SIG-M5 treated with dmso at 0.1 percent for 504 hours (cell line): Measurements from ENCODE around the gene PCDHA10.
"Not testable (repeated sequence)": the region's sequence is repeated elsewhere in the genome, so short reads cannot be mapped to it uniquely, and the experiment has no call there.

ENCODE experiments used
- DNase-seq: peaks from one replicate; lab custom pipeline; 2025; ENCODE audit not compliant: unreplicated experiment; lab: John Stamatoyannopoulos, UW

The PCDHA10 gene

DNA sequence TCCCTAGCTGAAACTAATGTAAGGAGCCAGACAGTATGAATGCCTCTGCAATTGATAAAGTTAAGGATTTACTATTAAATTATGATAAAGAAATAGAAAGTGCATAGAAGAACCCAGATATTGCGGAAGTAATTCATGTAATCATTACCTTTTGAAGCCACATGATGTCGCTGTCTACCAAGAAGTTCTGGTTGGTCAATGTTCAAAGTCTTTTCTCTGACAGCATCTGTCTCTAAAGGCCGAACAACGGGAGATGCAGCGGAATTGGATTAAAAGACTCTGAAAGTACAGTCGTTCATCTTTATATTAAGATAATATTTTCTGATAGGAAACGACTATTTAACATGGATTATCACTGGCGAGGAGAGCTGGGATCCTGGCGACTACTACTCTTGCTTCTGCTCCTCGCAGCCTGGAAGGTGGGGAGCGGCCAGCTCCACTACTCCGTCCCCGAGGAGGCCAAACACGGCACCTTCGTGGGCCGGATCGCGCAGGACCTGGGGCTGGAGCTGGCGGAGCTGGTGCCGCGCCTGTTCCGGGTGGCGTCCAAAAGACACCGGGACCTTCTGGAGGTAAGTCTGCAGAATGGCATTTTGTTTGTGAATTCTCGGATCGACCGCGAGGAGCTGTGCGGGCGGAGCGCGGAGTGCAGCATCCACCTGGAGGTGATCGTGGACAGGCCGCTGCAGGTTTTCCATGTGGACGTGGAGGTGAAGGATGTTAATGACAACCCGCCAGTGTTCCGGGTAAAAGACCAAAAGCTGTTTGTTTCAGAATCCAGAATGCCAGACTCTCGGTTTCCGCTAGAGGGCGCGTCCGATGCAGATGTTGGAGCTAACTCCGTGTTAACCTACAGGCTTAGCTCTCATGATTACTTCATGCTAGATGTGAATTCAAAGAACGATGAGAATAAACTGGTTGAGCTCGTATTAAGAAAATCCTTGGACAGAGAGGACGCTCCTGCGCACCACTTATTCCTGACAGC lies 14.4 kb upstream of the PCDHA10 start, which contains the start of gene PCDHA8:
Gene PCDHA8, plus strand, starts transcription at position 210 of the 985 bp plus-strand sequence. Its CDS starts 135 bp downstream, at position 345.
- DNase-seq = peak; percentile 44

DNA sequence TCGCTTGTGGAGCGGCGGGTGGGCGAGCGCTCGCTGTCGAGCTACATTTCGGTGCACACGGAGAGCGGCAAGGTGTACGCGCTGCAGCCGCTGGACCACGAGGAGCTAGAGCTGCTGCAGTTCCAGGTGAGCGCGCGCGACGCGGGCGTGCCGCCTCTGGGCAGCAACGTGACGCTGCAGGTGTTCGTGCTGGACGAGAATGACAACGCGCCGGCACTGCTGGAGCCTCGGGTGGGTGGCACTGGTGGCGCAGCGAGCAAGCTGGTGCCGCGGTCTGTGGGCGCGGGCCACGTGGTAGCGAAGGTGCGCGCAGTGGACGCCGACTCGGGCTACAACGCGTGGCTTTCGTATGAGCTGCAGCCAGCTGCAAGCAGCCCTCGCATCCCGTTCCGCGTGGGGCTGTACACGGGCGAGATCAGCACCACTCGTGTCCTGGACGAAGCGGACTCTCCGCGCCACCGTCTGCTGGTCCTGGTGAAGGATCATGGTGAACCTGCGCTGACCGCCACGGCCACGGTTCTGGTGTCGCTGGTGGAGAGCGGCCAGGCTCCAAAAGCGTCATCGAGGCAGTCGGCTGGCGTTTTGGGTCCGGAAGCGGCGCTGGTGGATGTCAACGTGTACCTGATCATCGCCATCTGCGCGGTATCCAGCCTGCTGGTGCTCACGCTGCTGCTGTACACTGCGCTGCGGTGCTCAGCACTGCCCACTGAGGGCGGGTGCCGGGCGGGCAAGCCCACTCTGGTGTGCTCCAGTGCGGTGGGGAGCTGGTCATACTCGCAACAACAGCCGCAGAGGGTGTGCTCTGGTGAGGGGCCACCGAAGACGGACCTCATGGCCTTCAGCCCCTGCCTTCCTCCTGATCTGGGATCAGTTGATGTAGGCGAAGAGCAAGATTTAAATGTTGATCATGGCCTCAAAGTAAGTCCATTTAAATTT lies 12.6 kb upstream of the PCDHA10 start:
- DNase-seq = no peak

DNA sequence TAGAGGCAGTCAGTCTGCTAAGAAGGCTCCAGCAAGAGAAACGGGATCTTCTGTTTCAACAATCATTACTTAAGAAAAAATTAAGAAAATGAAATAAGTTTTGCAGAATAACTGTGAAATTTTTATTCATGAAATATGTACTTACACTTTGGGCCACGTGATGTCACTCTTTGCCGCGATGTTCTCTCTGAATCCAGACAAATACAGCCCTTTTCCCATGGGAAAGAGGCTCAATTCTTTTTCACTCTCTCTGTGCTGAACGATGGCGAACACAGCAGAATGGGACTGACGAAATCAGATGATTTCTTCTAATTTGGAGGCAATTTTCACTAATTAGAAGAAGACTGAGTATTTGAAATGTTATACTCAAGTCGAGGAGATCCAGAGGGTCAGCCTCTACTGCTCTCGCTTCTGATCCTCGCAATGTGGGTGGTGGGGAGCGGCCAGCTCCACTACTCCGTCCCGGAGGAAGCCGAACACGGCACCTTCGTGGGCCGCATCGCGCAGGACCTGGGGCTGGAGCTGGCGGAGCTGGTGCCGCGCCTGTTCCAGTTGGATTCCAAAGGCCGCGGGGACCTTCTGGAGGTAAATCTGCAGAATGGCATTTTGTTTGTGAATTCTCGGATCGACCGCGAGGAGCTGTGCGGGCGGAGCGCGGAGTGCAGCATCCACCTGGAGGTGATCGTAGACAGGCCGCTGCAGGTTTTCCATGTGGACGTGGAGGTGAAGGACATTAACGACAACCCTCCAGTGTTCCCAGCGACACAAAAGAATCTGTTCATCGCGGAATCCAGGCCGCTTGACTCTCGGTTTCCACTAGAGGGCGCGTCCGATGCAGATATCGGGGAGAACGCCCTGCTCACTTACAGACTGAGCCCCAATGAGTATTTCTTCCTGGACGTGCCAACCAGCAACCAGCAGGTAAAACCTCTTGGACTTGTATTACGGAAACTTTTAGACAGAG lies 7.3 kb upstream of the PCDHA10 start, which contains the start of gene PCDHA9:
Gene PCDHA9, plus strand, starts transcription at position 244 of the 964 bp plus-strand sequence. Its CDS starts 114 bp downstream, at position 358.
- not testable (repeated sequence) for DNase-seq

DNA sequence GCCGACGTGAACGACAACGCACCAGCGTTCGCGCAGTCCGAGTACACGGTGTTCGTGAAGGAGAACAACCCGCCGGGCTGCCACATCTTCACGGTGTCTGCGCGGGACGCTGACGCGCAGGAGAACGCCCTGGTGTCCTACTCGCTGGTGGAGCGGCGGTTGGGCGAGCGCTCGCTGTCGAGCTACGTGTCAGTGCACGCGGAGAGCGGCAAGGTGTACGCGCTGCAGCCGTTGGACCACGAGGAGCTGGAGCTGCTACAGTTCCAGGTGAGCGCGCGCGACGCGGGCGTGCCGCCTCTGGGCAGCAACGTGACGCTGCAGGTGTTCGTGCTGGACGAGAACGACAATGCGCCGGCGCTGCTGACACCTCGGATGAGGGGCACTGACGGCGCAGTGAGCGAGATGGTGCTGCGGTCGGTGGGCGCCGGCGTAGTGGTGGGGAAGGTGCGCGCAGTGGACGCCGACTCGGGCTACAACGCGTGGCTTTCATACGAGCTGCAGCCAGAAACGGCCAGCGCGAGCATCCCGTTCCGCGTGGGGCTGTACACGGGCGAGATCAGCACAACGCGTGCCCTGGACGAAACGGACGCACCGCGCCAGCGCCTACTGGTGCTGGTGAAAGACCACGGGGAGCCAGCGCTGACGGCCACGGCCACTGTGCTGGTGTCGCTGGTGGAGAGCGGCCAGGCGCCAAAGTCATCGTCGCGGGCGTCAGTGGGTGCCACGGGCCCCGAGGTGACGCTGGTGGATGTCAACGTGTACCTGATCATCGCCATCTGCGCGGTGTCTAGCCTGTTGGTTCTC lies 5.7 kb upstream of the PCDHA10 start:
- DNase-seq = not testable (repeated sequence)

DNA sequence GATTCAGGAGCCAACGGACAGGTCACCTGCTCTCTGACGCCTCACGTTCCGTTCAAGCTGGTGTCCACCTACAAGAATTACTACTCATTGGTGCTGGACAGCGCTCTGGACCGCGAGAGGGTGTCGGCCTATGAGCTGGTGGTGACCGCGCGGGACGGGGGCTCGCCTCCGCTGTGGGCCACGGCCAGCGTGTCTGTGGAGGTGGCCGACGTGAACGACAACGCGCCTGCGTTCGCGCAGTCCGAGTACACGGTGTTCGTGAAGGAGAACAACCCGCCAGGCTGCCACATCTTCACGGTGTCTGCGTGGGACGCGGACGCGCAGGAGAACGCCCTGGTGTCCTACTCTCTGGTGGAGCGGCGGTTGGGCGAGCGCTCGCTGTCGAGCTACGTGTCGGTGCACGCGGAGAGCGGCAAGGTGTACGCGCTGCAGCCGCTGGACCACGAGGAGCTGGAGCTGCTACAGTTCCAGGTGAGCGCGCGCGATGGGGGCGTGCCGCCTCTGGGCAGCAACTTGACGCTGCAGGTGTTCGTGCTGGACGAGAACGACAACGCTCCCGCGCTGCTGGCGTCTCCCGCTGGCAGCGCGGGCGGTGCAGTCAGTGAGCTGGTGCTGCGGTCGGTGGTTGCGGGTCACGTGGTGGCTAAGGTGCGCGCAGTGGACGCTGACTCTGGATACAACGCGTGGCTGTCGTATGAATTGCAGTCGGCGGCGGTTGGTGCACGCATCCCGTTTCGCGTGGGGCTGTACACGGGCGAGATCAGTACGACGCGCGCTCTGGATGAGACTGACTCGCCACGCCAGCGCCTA lies 1.7 kb downstream of the PCDHA10 start:
- no peak for DNase-seq

DNA sequence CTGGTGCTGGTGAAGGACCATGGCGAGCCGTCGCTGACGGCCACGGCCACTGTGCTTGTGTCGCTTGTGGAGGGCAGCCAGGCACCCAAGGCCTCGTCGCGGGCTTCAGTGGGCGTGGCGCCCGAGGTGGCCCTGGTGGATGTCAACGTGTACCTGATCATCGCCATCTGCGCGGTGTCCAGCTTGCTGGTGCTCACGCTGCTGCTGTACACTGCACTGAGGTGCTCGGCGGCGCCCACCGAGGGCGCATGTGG lies 2.2 kb downstream of the PCDHA10 start:
- DNase-seq = no peak

DNA sequence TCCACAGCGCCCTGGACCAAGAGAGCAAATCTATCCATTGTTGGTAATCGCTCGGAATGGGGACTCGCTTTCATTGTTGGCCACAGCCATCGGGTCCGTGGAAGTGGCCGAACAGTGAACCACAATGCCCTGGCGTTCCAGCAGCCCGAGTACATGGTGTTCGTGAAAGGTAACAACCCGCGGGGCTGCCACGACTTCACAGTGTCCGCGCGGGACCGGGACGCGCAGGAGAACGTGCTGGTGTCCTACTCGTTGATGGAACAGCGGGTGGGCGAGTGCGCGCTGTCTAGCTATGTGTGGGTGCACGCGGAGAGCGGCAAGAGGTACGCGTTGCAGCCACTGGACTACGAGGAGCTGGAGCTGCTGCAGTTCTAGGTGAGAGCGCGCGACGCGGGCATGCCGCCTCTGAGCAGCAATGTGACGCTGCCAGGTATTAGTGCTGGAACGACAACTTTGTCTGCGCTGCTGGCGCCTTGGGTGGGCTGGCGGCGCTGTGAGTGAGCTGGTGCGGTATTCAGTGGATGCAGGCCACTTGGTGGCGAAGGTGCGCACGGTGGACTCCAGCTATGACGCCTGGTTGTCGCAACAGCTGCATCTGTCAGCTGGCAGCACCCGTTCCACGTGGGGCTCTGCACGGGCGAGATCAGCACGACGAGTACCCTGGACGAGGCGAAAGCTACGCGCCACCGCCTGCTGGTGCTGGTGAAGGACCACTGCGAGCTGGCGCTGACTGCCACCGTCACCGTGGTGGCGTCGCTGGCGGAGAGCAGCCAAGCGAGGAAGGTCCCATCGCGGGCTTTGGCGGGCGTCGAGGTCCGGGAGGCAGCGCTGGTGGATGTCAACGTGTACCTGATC lies 7.0 kb downstream of the PCDHA10 start:
- DNase-seq = no peak

DNA sequence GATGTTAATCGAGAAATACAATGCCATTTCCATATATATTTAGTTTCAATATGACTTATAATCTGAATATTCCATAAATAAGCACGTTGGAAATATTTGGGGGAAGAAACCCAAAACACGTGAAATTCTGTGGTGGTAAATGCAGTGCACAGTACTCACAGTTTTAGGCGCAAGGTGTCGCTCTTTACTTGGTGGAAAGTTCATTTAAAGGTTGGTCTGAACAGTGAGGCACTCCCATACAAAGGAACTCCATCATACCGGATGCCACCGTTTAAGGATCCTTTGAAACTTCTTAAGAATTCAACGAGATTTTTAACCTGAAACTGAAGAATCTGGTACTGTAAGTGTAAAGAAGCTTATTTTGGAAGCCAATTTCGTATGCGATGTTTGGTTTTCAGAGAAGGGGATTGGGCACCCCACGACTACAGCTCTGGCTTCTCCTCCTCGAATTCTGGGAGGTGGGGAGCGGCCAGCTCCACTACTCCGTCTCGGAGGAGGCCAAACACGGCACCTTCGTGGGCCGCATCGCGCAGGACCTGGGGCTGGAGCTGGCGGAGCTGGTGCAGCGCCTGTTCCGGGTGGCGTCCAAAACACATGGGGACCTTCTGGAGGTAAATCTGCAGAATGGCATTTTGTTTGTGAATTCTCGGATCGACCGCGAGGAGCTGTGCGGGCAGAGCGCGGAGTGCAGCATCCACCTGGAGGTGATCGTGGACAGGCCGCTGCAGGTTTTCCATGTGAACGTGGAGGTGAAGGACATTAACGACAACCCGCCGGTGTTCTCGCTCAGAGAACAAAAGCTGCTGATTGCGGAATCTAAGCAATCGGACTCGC lies 13.2 kb downstream of the PCDHA10 start, which contains the start of gene PCDHA11:
Gene PCDHA11, plus strand, starts transcription at position 237 of the 834 bp plus-strand sequence. Its CDS starts 147 bp downstream, at position 384.
- peak; percentile 29 for DNase-seq

DNA sequence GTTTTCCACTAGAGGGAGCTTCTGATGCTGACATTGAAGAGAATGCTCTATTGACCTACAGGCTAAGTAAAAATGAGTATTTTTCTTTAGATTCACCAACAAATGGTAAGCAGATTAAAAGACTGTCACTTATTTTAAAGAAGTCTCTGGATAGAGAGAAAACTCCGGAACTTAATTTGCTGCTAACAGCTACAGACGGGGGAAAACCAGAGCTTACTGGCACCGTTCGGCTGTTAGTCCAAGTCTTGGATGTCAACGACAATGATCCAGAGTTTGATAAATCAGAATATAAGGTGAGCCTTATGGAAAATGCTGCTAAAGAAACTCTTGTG lies 13.8 kb downstream of the PCDHA10 start:
- no peak for DNase-seq

DNA sequence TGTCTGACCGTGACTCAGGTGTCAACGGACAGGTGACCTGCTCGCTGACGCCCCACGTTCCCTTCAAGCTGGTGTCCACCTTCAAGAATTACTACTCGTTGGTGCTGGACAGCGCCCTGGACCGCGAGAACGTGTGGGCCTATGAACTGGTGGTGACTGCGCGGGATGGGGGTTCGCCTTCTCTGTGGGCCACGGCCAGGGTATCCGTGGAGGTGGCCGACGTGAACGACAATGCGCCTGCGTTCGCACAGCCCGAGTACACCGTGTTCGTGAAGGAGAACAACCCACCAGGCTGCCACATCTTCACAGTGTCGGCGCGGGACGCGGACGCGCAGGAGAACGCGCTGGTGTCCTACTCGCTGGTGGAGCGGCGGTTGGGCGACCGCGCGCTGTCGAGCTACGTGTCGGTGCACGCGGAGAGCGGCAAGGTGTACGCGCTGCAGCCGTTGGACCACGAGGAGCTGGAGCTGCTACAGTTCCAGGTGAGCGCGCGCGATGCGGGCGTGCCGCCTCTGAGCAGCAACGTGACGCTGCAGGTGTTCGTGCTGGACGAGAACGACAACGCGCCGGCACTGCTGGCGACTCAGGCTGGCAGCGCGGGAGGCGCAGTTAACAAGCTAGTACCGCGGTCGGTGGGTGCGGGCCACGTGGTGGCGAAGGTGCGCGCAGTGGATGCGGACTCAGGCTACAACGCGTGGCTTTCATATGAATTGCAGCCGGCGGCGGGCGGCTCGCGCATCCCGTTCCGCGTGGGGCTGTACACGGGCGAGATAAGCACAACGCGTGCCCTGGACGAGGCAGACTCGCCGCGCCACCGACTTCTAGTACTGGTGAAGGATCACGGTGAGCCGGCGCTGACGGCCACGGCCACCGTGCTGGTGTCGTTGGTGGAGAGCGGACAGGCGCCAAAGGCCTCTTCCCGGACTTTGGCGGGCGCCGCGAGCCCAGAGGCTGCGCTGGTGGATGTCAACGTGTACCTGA lies 14.8 kb downstream of the PCDHA10 start:
- DNase-seq = no peak

DNA sequence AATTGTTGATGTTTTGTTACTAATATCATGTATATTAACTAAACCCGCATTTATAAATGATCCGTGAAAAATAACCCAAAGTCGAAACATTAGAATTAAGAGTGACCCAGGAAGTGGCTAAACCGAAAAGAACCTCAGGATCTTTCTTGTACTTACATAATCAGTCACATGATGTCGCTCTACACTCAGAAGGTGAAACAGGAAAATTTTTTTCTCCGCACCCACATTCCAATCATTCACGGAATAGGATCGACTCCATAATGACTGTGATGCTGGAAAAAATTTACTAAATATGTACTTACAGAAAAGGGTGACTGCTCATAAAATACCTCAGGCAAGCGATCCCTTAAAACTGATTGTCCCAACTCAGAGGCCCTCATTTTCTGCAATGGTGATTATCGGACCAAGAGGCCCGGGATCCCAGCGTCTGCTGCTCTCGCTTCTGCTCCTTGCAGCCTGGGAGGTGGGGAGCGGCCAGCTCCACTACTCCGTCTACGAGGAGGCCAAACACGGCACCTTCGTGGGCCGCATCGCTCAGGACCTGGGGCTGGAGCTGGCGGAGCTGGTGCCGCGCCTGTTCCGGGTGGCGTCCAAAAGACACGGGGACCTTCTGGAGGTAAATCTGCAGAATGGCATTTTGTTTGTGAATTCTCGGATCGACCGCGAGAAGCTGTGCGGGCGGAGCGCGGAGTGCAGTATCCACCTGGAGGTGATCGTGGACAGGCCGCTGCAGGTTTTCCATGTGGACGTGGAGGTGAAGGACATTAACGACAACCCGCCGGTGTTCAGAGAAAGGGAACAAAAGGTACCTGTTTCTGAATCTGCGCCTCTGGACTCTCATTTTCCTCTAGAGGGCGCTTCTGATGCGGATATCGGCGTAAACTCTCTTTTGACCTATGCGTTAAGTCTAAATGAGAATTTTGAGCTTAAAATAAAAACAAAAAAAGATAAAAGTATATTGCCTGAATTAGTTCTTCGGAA lies 19.7 kb downstream of the PCDHA10 start, which contains the start of gene PCDHA12:
Gene PCDHA12, plus strand, starts transcription at position 224 of the 981 bp plus-strand sequence. Its CDS starts 165 bp downstream, at position 389.
- DNase-seq = no peak

DNA sequence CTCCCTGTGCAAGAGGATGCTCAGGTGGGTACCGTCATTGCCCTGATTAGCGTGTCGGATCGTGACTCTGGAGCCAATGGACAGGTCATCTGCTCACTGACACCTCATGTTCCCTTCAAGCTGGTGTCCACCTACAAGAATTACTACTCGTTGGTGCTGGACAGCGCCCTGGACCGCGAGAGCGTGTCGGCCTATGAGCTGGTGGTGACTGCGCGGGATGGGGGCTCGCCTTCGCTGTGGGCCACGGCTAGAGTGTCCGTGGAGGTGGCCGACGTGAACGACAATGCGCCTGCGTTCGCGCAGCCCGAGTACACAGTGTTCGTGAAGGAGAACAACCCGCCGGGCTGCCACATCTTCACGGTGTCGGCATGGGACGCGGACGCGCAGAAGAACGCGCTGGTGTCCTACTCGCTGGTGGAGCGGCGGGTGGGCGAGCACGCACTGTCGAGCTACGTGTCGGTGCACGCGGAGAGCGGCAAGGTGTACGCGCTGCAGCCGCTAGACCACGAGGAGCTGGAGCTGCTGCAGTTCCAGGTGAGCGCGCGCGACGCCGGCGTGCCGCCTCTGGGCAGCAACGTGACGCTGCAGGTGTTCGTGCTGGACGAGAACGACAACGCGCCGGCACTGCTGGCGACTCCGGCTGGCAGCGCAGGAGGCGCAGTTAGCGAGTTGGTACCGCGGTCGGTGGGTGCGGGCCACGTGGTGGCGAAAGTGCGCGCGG lies 21.0 kb downstream of the PCDHA10 start:
- DNase-seq = not testable (repeated sequence)

DNA sequence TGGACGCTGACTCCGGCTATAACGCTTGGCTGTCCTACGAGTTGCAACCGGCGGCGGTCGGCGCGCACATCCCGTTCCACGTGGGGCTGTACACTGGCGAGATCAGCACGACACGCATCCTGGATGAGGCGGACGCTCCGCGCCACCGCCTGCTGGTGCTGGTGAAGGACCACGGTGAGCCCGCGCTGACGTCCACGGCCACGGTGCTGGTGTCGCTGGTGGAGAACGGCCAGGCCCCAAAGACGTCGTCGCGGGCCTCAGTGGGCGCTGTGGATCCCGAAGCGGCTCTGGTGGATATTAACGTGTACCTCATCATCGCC lies 21.5 kb downstream of the PCDHA10 start:
- no peak for DNase-seq
